Neural cell (in vitro differentiated cells): ENCODE results near the gene ARL10. TPM values are rescaled to one million over a fixed set of nuclear protein-coding genes. Genes with fewer than 3 reads are reported as not detected.

Source experiments
- H2AFZ ChIP-seq: fragments of 200-600, 300-800 bp; sonication (generic), shearing (Covaris generic); 2 replicates; pipeline ENCODE4 v1.6.0; 2014; ENCODE audit warnings: low read depth, mild to moderate bottlenecking, antibody characterized with exemption, low read length, moderate library complexity
- H3F3A ChIP-seq: fragments of 200-600 bp; shearing (Covaris generic); 2 replicates; pipeline ENCODE4 v1.6.1; 2016; ENCODE audit warnings: mild to moderate bottlenecking, moderate library complexity, mixed read lengths, antibody characterized with exemption, low read length; ENCODE audit not compliant: insufficient read depth, poor library complexity, severe bottlenecking
- H3K27ac ChIP-seq: fragments of 200-600, 300-800 bp; sonication (generic), shearing (Covaris generic); 2 replicates; pipeline ENCODE4 v1.5.1; 2014; ENCODE audit warnings: mild to moderate bottlenecking, low read length, moderate library complexity
- H3K27me3 ChIP-seq: fragments of 300-800, 200-600 bp; sonication (generic), shearing (Covaris generic); 2 replicates; pipeline ENCODE4 v1.6.0; 2014; ENCODE audit warnings: mild to moderate bottlenecking, low read depth, low read length, moderate library complexity; ENCODE audit not compliant: insufficient read depth
- H3K36me3 ChIP-seq: fragments of 300-800, 200-600 bp; sonication (generic), shearing (Covaris generic); 2 replicates; pipeline ENCODE4 v1.5.1; 2014; ENCODE audit warnings: mild to moderate bottlenecking, antibody characterized with exemption, low read length, moderate library complexity; ENCODE audit not compliant: insufficient read depth
- H3K4me2 ChIP-seq: fragments of 300-800, 200-600 bp; sonication (generic), shearing (Covaris generic); 2 replicates; pipeline ENCODE4 v1.6.0; 2014; ENCODE audit warnings: mild to moderate bottlenecking, low read length
- H3K4me3 ChIP-seq: fragments of 300-800, 200-600 bp; sonication (generic), shearing (Covaris generic); 2 replicates; pipeline ENCODE4 v1.5.1; 2014; ENCODE audit warnings: mild to moderate bottlenecking, low read length, moderate library complexity
- H3K79me2 ChIP-seq: fragments of 200-600 bp; shearing (Covaris generic); replicated peaks from 2 replicates; pipeline ENCODE4 v1.6.0; 2014; ENCODE audit warnings: mild to moderate bottlenecking, low read length, moderate library complexity; ENCODE audit not compliant: insufficient read depth
- H3K9ac ChIP-seq: fragments of 300-800, 200-600 bp; sonication (generic), shearing (Covaris generic); 2 replicates; pipeline ENCODE4 v1.6.1; 2016; ENCODE audit warnings: mild to moderate bottlenecking, low read length, mixed read lengths
- H3K9me2 ChIP-seq: fragments of 200-600 bp; shearing (Covaris generic); 2 replicates; pipeline ENCODE4 v1.6.1; 2016; ENCODE audit warnings: mild to moderate bottlenecking, low read length, mixed read lengths; ENCODE audit not compliant: insufficient read depth
- H3K9me3 ChIP-seq: fragments of 200-600, 300-800 bp; sonication (generic), shearing (Covaris generic); 2 replicates; pipeline ENCODE4 v1.6.1; 2016; ENCODE audit warnings: mild to moderate bottlenecking, mixed run types, low read length, moderate library complexity, mixed read lengths
- H4K20me1 ChIP-seq: fragments of 200-600 bp; shearing (Covaris generic); 2 replicates; pipeline ENCODE4 v1.6.1; 2016; ENCODE audit warnings: mild to moderate bottlenecking, mixed run types; ENCODE audit not compliant: insufficient read depth
- CTCF ChIP-seq: fragments of 450-650 bp; IDR thresholded peaks from 2 replicates; pipeline ENCODE4 v1.5.1; 2014; ENCODE audit warnings: antibody characterized with exemption, mild to moderate bottlenecking, moderate library complexity; ENCODE audit not compliant: poor library complexity, severe bottlenecking
- EP300 ChIP-seq: fragments of 450-650 bp; conservative IDR thresholded peaks from 2 replicates; pipeline ENCODE4 v1.6.1; 2014; ENCODE audit warnings: antibody characterized with exemption, mild to moderate bottlenecking, moderate library complexity; ENCODE audit not compliant: poor library complexity, severe bottlenecking
- EZH2 ChIP-seq: fragments of 200-600, 300-800 bp; shearing (Covaris generic), sonication (generic); IDR thresholded peaks from 2 replicates; pipeline ENCODE4 v1.6.1; 2014; ENCODE audit warnings: antibody characterized with exemption, low read length, borderline replicate concordance, mild to moderate bottlenecking; ENCODE audit not compliant: insufficient read depth, poor library complexity, severe bottlenecking
- MXI1 ChIP-seq: fragments of 450-650 bp; conservative IDR thresholded peaks from 2 replicates; pipeline ENCODE4 v1.6.1; 2014; ENCODE audit warnings: antibody characterized with exemption, mild to moderate bottlenecking; ENCODE audit not compliant: poor library complexity, severe bottlenecking
- POLR2AphosphoS5 ChIP-seq: IDR thresholded peaks from 2 replicates; pipeline ENCODE4 v1.6.1; 2012
- RAD21 ChIP-seq: fragments of 450-650 bp; conservative IDR thresholded peaks from 2 replicates; pipeline ENCODE4 v1.6.1; 2014; ENCODE audit warnings: antibody characterized with exemption, mild to moderate bottlenecking, moderate library complexity
- REST ChIP-seq: IDR thresholded peaks from 2 replicates; pipeline ENCODE4 v1.6.1; 2012; ENCODE audit warnings: borderline replicate concordance
- SMC3 ChIP-seq: fragments of 450-650 bp; conservative IDR thresholded peaks from 2 replicates; pipeline ENCODE4 v1.6.1; 2014; ENCODE audit warnings: antibody characterized with exemption, mild to moderate bottlenecking, moderate library complexity; ENCODE audit not compliant: poor library complexity
- TAF1 ChIP-seq: IDR thresholded peaks from 2 replicates; pipeline ENCODE4 v1.6.1; 2012; ENCODE audit warnings: low read depth
- polyA plus RNA-seq: library from polyadenylated mRNA; depleted of rRNA; stranded (reverse); fragments of >200 nt; gene quantifications from 2 replicates; pipeline ENCODE4 v1.2.3, GENCODE V29; 2014

ARL10 gene
- polyA plus RNA-seq, 1 donor from 2014 or later = 22.8 TPM

- Histone ChIP-seq H3K27ac (no peak overlapping the region), H2AFZ (no peak overlapping the region), H4K20me1 (no peaks in the 10 kb centered on the region), H3K36me3 (no peaks in the 10 kb centered on the region), H3K27me3 (no peaks in the 10 kb centered on the region), H3K4me2 (no peak overlapping the region), H3K9me2 (no peaks in the 10 kb centered on the region), H3K4me3 (no peak overlapping the region), H3K79me2 (no peaks in the 10 kb centered on the region), H3K9ac (no peak overlapping the region), H3K9me3 (no peaks in the 10 kb centered on the region), H3F3A (no peaks in the 10 kb centered on the region)
- no peak for TF ChIP-seq EZH2
- TF ChIP-seq SMC3 = no peak
- TF ChIP-seq REST = no peak
- no peak for TF ChIP-seq MXI1
- no peak for TF ChIP-seq POLR2AphosphoS5
- TF ChIP-seq EP300 = no peak
Measured at GRCh38 chr5:176368726-176369125, 3.4 kb downstream of the ARL10 start.

- Histone ChIP-seq H3F3A (no peaks in the 10 kb centered on the region), H2AFZ (no peak overlapping the region), H3K36me3 (no peaks in the 10 kb centered on the region), H3K27ac (no peak overlapping the region), H3K9me2 (no peaks in the 10 kb centered on the region), H3K4me2 (no peak overlapping the region), H3K9ac (no peak overlapping the region), H3K79me2 (no peaks in the 10 kb centered on the region), H4K20me1 (no peaks in the 10 kb centered on the region), H3K27me3 (no peaks in the 10 kb centered on the region), H3K4me3 (no peak overlapping the region), H3K9me3 (no peaks in the 10 kb centered on the region)
- TF ChIP-seq SMC3 (no peak), CTCF (no peak), TAF1 (no peak), MXI1 (no peak), POLR2AphosphoS5 (no peak), REST (no peak), RAD21 (no peak), EP300 (no peak), EZH2 (no peak)
Measured at GRCh38 chr5:176369934-176370711, 4.8 kb downstream of the ARL10 start.
